Activated gamma-delta T cell treated with anti-CD3 and anti-CD28 coated beads, Interleukin-2, amount 50 U/mL, for 16 hours (primary cell): ENCODE results near the gene CCM2.

Experiments
- DNase-seq: peaks from one replicate; pipeline ENCODE4 v3.0.0-alpha.2; 2020; ENCODE audit warnings: low read depth

Gene CCM2

DNA sequence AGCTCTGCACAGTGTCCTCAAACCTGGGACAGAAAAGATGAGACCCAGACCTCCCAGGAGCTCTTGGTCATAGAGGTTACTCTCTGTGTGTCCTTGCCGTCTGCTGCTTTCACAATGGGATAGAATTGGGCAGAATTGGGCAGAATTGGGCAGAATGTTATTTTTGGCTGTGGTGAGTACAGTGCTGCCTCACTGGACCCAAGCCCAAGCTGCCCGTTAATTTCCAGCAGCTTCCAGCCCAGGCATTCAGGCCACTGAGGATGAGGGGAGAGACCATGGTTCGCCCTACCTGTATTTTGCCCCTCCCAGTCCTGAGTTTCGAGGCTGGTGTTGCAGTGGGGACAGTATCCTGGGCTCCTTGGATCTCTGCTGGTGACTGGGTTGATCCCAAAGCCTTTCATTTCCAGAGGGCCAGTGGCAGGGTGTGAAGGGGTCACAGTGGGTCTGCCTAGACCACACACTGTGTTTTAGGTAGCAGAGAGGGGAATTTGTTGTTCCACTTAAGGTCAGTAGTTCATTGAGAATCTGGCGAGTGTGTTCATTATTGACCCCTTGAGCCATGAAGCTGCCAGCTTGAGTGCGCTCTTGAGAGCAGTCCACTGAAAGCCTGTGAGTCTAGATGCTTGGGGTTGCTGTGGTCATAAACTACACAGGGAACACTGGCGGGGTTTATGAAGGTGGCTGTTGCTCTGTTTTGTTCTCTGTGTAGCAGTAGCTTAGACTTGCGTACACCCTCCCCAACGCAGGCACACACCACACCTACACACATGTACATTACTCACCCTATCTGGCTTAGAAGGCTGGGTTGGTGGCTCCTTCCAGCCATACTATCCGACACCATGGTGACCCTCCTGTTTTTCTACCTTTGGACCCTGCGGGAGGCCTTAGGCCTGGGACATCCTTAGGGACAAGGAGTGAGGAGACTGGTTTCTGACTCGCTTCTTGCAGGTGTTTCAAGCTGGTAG, 65.3 kb downstream of the CCM2 start:
- DNase-seq, result no peak

DNA sequence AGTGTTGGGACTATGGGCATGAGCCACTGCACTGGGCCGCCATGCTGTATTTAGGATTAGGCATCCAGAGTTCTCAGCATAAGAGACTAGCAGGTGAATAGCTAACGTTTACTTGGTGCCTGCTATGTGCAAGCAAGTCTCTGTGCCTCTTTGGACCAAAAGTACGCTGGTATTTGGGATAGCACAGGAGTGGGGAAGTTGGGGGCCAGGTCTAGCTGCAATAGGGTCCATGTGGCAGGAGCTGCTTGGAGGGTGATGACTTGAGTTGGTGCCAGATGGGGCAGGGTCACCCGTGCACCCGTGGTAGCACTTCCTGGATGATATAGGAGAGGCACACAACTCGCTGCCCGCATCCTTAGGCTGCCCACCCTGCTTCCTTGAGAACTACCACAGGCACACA, 66.4 kb downstream of the CCM2 start:
- no peak for DNase-seq

GRCh38 chr7:45067582-45067981, 67.6 kb downstream of the CCM2 start:
- DNase-seq, result no peak

- no peak for DNase-seq
Observed at GRCh38 chr7:45068236-45069023, 68.4 kb downstream of the CCM2 start.

DNA sequence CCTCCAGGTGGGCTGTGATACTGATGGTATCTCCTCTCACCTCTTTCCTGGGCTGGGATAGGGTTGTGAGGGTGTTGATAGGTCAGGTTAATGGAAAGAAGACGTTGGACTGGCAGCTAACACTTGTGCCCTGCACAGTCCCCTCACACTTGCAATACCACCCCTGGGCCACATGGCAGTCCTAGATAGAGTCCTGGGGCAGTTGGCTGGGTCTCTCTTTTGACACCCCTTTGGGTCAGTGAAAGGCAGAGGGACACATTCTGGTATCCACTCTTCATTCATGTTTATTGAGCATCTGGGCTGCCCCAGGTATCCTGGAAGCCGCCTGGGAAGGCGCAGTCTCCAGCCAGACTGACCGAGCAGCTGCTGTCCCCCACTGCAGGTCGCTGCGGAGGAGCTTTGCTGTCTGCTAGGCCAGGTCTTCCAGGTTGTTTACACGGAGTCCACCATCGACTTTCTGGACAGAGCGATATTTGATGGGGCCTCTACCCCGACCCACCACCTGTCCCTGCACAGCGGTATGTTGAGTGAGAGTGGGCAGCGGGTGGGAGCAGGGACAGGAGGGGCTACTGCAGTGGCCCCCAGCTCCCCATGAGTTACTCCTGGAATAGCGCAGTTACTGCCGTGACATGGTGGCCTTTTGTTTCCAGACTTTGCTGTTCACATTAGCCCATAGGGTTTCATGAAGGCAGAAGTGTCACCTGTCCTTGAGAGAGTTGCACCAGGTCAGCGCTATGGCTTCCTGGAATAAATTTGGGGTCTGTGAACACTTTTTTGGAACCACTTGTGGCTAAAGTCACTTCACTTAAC, 69.6 kb downstream of the CCM2 start:
- no peak for DNase-seq

- DNase-seq, result no peak
Observed at GRCh38 chr7:45070254-45070642, 70.2 kb downstream of the CCM2 start.

DNA sequence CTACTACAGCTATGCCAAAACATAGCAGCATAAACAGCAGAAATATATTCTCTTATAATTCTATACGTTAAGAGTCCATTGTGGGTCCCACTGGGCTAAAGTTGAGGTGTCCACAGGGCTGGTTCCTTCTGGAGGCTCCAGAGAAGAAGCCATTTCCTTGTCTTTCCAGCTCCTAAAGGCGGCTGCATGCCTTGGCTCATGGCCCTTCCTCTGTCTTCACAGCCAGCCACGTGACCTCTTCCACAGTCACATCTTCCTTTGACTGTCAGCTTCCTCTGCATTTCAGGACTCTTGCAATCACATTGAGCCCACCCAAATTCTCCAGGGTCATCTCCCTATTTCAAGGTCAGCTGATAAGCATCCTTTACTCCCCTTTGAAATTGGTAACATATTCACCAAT, 71.5 kb downstream of the CCM2 start:
- DNase-seq, result no peak

DNA sequence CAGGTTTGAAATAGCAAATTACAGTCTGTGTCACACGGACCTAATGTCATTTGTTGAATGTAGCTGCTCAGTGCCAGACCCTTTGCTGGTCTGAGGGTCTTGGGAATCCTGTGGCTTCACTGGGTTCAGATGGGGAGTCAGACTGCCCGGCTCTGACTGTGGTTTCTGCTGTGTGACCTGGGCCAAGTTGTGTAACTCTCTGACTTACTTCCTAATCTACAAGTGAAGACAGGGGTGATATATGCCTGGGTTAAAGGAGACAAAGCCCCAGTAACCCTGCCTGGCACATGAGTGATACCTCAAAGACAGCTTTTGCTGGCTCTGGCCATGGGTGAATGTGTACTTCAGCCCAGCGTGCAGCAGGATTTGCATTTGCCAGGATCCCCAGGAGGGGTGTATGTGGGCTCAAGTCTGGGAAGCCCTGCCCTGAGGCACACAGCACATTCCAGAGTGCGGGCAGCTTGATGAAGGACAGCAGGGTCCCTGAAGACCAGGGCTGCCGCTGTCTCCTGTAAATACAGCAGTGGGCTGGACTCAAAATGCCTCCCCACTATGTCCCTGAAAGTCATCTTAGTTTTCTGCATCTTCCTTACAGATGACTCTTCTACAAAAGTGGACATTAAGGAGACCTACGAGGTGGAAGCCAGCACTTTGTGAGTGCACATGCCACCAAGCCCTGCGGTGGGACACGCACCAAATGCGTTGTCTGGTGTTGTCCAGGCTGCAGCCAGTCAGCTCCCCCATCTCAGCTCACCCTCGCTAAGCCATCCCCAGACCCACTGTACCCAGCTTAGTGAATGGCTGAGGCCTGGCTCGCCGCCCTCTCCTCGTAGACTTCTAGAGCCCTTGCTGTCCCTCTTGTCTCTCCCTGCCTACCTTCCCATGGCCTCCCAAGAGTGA, 72.4 kb downstream of the CCM2 start:
- DNase-seq, result no peak

DNA sequence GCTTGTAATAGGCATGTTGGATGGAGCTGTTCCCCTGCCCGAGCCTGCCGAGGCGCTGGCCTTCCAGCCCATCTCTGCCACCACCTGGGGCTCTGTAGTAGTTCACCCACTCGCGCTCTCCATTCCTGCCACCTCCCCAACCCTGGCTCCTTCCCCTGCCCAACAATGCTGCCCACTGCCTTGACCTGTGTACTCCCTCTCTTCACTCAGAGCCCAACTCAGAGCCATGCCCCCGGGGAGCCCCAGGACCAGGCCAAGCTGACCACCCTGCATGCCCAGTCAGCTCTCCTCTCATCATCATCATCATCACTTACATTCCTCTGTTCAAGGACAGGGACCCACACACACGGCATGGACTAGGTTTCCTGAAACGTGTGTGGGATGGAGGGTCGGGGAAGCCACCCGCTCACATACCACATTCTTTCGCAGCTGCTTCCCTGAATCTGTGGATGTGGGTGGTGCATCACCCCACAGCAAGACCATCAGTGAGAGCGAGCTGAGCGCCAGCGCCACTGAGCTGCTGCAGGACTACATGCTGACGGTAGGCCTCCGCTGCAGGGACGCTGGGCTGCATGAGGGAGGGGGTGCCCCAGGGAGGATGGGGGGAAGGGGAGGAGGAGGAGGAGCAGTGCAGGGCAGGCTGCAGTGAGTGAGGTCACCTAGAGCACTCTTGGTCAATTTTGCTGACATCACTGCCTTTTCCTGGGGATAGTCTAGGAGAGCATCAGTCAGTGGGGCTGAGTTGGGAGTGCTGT, 73.2 kb downstream of the CCM2 start:
- no peak for DNase-seq

- no peak for DNase-seq
Observed at GRCh38 chr7:45073786-45074527, 74.0 kb downstream of the CCM2 start.

- no peak for DNase-seq
Observed at GRCh38 chr7:45074528-45075354, 74.7 kb downstream of the CCM2 start.

DNA sequence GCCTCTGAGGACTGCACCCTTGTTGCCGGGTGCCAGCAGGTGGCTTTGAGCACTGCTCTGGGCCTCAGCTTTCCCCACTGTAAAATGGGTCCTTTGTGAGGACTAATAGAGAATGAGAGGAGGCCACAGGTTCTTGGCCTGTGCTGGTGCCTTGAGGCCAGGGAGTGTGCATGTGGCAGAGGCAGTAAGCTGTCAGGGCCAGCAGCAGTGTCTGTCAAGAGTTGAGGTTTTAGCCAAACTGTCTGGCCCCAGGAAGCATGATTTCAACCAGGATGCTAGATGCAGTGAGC, 75.3 kb downstream of the CCM2 start:
- DNase-seq, result no peak

DNA sequence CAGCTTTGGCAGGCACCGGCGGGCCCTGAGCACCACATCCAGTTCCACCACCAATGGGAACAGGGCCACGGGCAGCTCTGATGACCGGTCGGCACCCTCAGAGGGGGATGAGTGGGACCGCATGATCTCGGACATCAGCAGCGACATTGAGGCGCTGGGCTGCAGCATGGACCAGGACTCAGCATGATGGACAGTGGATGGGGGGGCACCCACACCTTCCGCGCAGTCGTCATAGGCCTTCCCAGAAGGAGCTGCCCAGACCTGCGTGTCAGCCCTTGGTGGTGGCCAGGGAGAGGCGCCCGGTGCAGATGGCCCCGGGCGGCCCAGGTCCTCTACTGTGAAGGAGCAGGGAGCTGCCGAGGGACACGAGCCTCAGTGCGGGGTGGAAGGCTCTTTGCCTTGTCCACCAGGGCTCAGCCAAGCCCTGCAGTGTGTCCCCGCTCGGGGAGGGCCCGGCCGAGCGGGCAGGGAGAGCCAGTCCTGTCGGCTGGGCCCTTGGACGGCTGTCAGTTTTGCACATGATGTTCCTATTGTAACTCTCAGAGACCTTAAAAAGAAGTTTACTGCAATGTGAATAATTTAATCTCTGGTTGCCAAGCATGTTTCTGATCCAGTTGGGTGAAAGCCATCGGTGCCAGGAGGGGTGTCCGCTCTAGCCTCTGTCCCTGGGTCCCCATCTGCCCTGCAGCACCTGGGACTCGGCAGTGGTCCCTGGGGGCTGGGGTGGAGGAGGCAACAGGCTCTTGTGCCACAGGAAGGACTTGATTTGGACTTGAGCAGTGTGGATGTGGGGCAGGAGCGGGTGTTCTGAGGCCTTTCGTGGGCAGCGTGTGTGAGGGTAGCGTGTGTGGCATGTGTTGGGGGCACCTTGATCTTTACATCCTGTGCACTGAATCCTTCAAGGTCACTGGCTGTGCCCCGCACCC, 76.1 kb downstream of the CCM2 start:
- DNase-seq, result no peak

DNA sequence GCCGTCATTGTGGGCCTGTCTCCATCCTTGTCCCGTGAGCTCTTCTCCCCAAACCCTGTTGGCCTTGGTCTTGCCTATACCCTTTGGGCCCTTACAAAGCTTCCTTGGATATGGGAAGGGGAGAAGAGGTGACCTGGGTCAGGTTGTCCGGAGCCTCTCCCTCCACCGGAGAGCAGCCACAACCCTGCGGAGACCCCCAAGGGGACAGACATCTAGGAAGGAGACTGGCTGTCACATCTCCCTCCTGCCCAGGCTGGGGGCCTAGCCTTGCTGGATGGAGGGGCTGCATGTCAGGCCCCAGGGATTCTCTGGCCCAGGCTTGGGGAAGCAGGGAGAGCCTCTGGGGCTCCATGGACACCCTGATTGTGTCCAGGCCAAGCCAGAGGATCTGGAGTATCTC, 76.9 kb downstream of the CCM2 start:
- DNase-seq, result no peak

DNA sequence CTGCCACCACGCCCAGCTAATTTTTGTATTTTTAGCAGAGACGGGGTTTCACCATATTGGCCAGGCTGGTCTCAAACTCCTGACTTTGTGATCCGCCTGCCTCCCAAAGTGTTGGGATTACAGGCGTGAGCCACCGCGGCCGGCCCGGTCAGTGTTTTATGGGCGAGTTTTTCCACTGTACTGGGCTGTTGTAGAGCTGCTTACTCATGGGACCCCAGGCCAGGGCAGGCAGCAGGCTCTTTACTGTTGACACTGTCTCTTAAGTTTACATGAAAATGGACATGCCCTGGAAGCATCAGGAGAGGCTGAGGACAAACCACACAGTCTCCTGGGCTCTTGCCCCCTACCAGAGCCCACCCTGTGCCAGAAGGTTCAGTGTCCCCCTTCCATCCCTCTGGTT, 77.6 kb downstream of the CCM2 start:
- DNase-seq, result no peak

DNA sequence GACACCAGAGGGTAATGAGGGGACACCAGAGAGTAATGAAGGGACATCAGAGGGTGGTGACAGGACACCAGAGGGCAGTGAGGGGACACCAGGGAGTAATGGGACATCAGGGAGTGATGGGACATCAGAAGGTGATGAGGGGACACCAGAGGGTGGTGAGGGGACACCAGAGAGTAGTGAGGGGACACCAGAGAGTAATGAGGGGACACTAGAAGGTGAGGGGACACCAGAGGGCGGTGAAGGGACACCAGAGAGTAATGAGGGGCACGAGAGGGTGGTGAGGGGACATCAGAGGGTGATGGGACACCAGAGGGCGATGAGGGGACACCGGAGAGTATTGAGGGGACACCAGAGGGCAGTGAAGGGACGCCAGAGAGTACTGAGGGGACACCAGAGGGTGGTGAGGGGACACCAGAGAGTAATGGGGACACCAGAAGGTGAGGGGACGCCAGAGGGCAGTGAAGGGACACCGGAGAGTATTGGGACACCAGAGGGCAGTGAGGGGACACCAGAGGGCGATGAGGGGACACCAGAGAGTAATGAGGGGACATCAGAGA, 78.2 kb downstream of the CCM2 start:
- DNase-seq, result no peak

GRCh38 chr7:45080265-45080957, 80.4 kb downstream of the CCM2 start:
- DNase-seq, result no peak
